NCI-H2196 treated with DMSO at 0.1 percent for 48 hours (cell line): ENCODE measurements around the gene MSRB3.
"Not testable (repeated sequence)": the region's sequence is repeated elsewhere in the genome, so short reads cannot be mapped to it uniquely, and the experiment has no call there.

Experiments
- DNase-seq: peaks from one replicate; lab custom pipeline; 2025; ENCODE audit not compliant: unreplicated experiment; lab: John Stamatoyannopoulos, UW

MSRB3 gene

DNA sequence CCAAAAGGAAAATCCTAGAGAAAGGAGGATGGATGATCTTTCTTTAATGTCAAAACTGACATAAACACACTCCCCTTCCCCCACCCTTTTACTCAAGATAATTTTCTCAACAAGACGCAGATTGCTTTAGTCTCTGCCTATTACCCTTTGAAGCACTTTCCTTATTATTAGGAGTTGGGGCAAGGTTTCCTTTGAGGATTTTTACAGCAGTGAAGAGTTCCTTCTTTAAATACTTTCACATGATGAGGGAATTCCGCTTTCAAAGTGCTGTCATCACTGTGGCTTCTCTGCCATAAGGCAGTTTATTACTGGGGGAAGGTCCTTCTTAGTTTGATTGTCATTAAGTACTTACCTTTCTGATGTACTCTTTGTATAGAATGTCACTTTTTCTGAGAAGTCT is 172.1 kb downstream of the MSRB3 start:
- DNase-seq = no peak

DNA sequence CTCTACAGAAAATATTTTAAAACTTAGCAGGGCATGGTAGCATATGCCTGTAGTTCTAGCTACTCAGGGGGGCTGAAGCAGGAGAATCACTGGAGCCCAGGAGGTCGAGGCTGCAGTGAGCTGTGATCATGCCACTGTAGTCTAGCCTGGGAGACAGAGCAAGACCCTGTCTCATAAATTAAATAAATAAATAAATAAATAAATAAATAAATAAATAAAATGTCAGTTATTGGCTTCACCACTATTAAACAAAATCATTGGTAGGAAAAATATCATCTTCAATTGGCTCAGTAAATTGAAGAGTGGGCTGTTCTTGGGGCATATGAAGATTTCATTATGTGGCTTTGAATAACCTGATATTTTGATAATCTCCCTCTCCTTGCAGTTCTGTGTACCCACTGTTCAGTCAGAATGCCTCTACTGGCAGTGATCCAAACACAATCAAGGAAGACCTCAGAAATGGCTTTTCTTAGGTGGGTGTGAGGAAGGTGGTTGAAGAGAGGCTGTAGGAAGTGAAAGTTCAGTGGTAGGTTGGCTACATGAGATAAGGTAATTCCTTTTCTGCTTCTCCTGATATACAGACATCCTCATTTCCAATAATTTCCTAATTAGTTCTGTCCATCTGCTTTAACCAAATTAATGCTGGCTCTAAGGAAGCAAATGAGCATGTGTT is 175.8 kb downstream of the MSRB3 start:
- DNase-seq = no peak

- DNase-seq = not testable (repeated sequence)
Observed at GRCh38 chr12:65457341-65457740, 178.9 kb downstream of the MSRB3 start.

GRCh38 chr12:65458718-65459117 is 180.2 kb downstream of the MSRB3 start:
- DNase-seq = no peak

- DNase-seq = no peak
Observed at GRCh38 chr12:65459545-65459944, 181.1 kb downstream of the MSRB3 start.

- DNase-seq = no peak
Observed at GRCh38 chr12:65460063-65460462, 181.6 kb downstream of the MSRB3 start.

DNA sequence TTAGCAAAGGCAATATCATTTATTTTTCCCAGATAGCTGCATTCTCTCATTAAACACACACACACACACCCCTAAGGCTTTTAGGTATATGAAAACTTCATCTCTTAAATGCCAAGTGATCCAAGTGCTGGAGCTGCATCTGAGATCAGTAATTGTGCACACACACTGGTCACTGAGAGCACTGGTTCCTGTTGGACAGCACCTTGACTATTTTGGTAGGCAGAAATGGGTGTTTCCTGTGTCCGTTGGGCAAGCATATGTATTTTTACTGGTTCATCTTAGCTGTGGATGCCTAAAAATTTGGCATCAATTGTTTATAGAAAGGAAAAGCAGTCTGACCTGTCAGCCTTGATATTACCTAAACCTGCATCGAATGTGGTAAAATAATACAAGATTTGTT is 182.5 kb downstream of the MSRB3 start:
- DNase-seq = no peak

DNA sequence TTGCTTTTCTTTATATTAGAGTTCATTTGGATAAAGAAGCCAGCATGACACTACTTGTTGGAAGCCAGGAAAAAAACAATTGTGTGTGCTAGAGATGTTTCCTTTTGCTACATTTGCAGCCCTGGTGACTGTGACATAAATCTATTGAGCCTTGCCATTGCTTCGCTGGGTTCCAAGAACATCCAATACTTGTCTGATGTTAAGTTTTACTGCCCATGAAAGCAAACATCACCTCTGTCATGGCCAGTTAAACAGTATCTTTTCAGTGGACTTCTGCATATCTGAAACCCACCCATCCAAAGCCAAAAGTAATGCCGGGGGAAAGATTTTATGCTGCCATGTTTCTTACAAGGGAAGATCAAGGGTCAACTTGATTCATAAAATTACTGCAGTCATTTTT is 184.0 kb downstream of the MSRB3 start:
- DNase-seq = no peak

- DNase-seq = no peak
Observed at GRCh38 chr12:65463082-65463481, 184.6 kb downstream of the MSRB3 start.

DNA sequence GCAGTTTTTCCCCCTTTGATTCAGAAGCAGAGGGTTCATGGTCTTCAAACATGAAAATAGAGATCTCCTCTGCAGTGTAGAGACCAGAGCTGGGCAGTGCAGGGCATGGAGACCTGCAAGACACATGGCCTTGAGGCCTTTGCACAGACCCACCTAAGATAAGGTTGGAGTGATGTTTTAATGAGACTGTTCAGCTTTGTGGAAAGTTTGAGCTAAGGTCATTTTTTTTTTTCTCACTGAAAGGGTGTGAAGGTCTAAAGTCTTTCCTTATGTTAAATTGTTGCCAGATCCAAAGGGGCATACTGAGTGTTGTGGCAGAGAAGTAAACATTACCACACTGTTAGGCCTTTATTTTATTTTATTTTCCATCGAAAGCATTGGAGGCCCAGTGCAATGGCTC is 185.1 kb downstream of the MSRB3 start:
- no peak for DNase-seq

- DNase-seq = no peak
Observed at GRCh38 chr12:65464930-65465329, 186.4 kb downstream of the MSRB3 start.

GRCh38 chr12:65465766-65466547 is 187.5 kb downstream of the MSRB3 start:
- no peak for DNase-seq

- no peak for DNase-seq
Observed at GRCh38 chr12:65466911-65467310, 188.4 kb downstream of the MSRB3 start.

- no peak for DNase-seq
Observed at GRCh38 chr12:65470256-65470655, 191.8 kb downstream of the MSRB3 start.

GRCh38 chr12:65472079-65472478 is 193.6 kb downstream of the MSRB3 start:
- DNase-seq = no peak

GRCh38 chr12:65474831-65475230 is 196.3 kb downstream of the MSRB3 start:
- no peak for DNase-seq

GRCh38 chr12:65477721-65478120 is 199.2 kb downstream of the MSRB3 start:
- no peak for DNase-seq

GRCh38 chr12:65483891-65484516 is 205.5 kb downstream of the MSRB3 start:
- DNase-seq = not testable (repeated sequence)

- DNase-seq = no peak
Observed at GRCh38 chr12:65488197-65488596, 209.7 kb downstream of the MSRB3 start.

- DNase-seq = no peak
Observed at GRCh38 chr12:65490250-65490649, 211.8 kb downstream of the MSRB3 start.

- DNase-seq = no peak
Observed at GRCh38 chr12:65492998-65493912, 214.8 kb downstream of the MSRB3 start.
